ENCODE results near the gene MYF5. TPM values are rescaled to one million over a fixed set of nuclear protein-coding genes. Genes with fewer than 3 reads are reported as not detected.

The MYF5 gene
- total and polyA plus RNA-seq, 2 of the 13 experiments (the other 11 are each of a cell fraction or from before 2014, with no cell fraction given) = not detected

DNA sequence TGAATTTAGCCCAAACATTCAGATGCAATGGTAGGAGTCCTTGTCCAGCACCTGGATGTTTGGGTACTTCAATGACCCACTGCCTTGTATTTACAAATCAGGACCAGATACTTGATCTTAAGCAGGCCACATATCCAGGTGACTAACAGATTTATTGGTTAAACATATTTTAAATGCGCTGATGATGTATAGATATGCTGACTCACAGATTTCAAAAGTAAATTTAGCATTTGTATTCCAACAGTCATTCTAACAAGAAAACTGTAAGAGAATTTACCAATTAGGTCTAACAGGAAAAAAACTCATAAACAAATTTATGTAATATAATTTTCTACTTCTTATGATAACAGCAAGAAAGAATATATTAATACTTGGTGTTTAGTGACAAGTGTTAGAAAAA is 38.7 kb upstream of the MYF5 start:
- TF ChIP-seq ZEB1 (IDR thresholded peaks at IDR 0.05; ENCODE audit: insufficient replicate concordance, low read depth) = no peak
- no peak for TF ChIP-seq ZNF713 (CRISPR knock-in tag; IDR thresholded peaks at IDR 0.05)
- TF ChIP-seq, protein P1, sequence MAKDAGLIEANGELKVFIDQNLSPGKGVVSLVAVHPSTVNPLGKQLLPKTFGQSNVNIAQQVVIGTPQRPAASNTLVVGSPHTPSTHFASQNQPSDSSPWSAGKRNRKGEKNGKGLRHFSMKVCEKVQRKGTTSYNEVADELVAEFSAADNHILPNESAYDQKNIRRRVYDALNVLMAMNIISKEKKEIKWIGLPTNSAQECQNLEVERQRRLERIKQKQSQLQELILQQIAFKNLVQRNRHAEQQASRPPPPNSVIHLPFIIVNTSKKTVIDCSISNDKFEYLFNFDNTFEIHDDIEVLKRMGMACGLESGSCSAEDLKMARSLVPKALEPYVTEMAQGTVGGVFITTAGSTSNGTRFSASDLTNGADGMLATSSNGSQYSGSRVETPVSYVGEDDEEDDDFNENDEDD (CRISPR knock-in tag; IDR thresholded peaks at IDR 0.05; ENCODE audit: borderline replicate concordance) = no peak
- no peak for TF ChIP-seq KMT2B (CRISPR knock-in tag; IDR thresholded peaks at IDR 0.05)
- TF ChIP-seq ZNF30 (CRISPR knock-in tag; IDR thresholded peaks at IDR 0.05) = no peak
- no peak for TF ChIP-seq KLF15 (CRISPR knock-in tag; IDR thresholded peaks at IDR 0.05; ENCODE audit: borderline replicate concordance)
- no peak for TF ChIP-seq ZNF235 (CRISPR knock-in tag; IDR thresholded peaks at IDR 0.05; ENCODE audit: borderline replicate concordance)
- no peak for TF ChIP-seq ARHGAP35 (CRISPR knock-in tag; IDR thresholded peaks at IDR 0.05; ENCODE audit: borderline replicate concordance)
- TF ChIP-seq MAFK (conservative IDR thresholded peaks at IDR 0.05 in 1 of 2, IDR thresholded peaks at IDR 0.05 in 1 of 2; ENCODE audit: low read length in 2 of 2) = peak; percentile 45 to 72
- TF ChIP-seq NR1H2 (CRISPR knock-in tag; IDR thresholded peaks at IDR 0.05; ENCODE audit: borderline replicate concordance, low read depth) = no peak
- no peak for TF ChIP-seq ZNF615 (CRISPR knock-in tag; IDR thresholded peaks at IDR 0.05; ENCODE audit: borderline replicate concordance)
- 0 out of 2 replicates have a peak, but pooled peaks have one; percentile 43 for TF ChIP-seq MAFF (IDR thresholded peaks at IDR 0.05; ENCODE audit: low read depth, low read length)
- 63% methylated on average over 1 of the region's 1 CpG for WGBS (ENCODE audit: low lambda C conversion rate)
- Histone ChIP-seq H3K36me3 (replicated peaks in 1 of 2; ENCODE audit: control insufficient read depth in 1 of 2, insufficient read depth in 2 of 2, low read length in 2 of 2) (no peaks in the 10 kb centered on the region), H3K4me1 (ENCODE audit: insufficient read depth, low read length) (no peaks in the 10 kb centered on the region), H3K27ac (ENCODE audit: extremely low read length, insufficient read depth, low read length) (no peak overlapping the region), H3K4me3 (replicated peaks in 1 of 3; ENCODE audit: insufficient read depth in 1 of 3, low read depth in 2 of 3, low read length in 3 of 3) (no peak overlapping the region), H4K20me1 (ENCODE audit: insufficient read depth, low read length) (no peaks in the 10 kb centered on the region), H2AFZ (ENCODE audit: low read length) (no peak overlapping the region), H3K27me3 (ENCODE audit: control insufficient read depth in 1 of 2, insufficient read depth in 2 of 2, low read length in 2 of 2) (no peaks in the 10 kb centered on the region; a peak in 1 of 5 replicates), H3K9me3 (ENCODE audit: low read length) (no peaks in the 10 kb centered on the region), H3K4me2 (ENCODE audit: low read depth, low read length) (no peak overlapping the region), H3K79me2 (ENCODE audit: insufficient read depth, low read length) (no peaks in the 10 kb centered on the region), H3K9ac (ENCODE audit: insufficient read depth, low read depth, low read length) (no peak overlapping the region)
- in situ Hi-C loops (cut with HindIII; ENCODE audit: extremely low pct_ligation_motif_present, low pct_unique_long_range_greater_than_20kb) (no loop called here), intact Hi-C loops (cut with micrococcal nuclease; ENCODE audit: unreplicated experiment) (no loop called here)
- no TSS peak for BruUV-seq (replicated peaks)
- POLR2A ChIA-PET = no interaction called here
- CTCF ChIA-PET (ENCODE audit: low intra/inter-chr PET ratio, low total read pairs) = no interaction called here
- DNase-seq (ENCODE audit: low spot score) (no peak), ATAC-seq (no peak), FAIRE-seq (no peak)
